Smooth muscle cell (in vitro differentiated cells): ENCODE results near the gene SFMBT2. TPM values are rescaled to one million over a fixed set of nuclear protein-coding genes. Genes with fewer than 3 reads are reported as not detected.

Source experiments
- DNase-seq: peaks from one replicate; lab custom pipeline; 2025; ENCODE audit not compliant: unreplicated experiment; lab: John Stamatoyannopoulos, UW
- H2AFZ ChIP-seq: fragments of 200-600 bp; sonication (generic); 2 replicates; pipeline ENCODE4 v1.6.0; 2016; ENCODE audit warnings: antibody characterized with exemption, low read depth, mild to moderate bottlenecking
- H3F3A ChIP-seq: fragments of 200-600 bp; sonication (generic); 2 replicates; pipeline ENCODE4 v1.6.0; 2017; ENCODE audit warnings: antibody characterized with exemption, low read depth
- H3K27ac ChIP-seq: fragments of 200-600 bp; sonication (generic); 2 replicates; pipeline ENCODE4 v1.5.1; 2016; ENCODE audit warnings: low read depth, mild to moderate bottlenecking
- H3K27me3 ChIP-seq: fragments of 200-600 bp; sonication (generic); 2 replicates; pipeline ENCODE4 v1.6.1; 2016; ENCODE audit warnings: low read depth, mild to moderate bottlenecking
- H3K36me3 ChIP-seq: fragments of 200-600 bp; sonication (generic); 2 replicates; pipeline ENCODE4 v1.5.1; 2016; ENCODE audit warnings: low read depth
- H3K4me1 ChIP-seq: fragments of 200-600 bp; sonication (generic); 2 replicates; pipeline ENCODE4 v1.5.1; 2016; ENCODE audit warnings: low read depth
- H3K4me2 ChIP-seq: fragments of 200-600 bp; sonication (generic); 2 replicates; pipeline ENCODE4 v1.6.0; 2016; ENCODE audit warnings: mild to moderate bottlenecking
- H3K4me3 ChIP-seq: fragments of 200-600 bp; sonication (generic); 2 replicates; pipeline ENCODE4 v1.5.1; 2016; ENCODE audit warnings: mild to moderate bottlenecking
- H3K79me2 ChIP-seq: fragments of 200-600 bp; sonication (generic); 2 replicates; pipeline ENCODE4 v1.6.0; 2016; ENCODE audit warnings: low read depth, mild to moderate bottlenecking
- H3K9ac ChIP-seq: fragments of 200-600 bp; sonication (generic); 2 replicates; pipeline ENCODE4 v1.6.0; 2016; ENCODE audit warnings: low read depth
- H3K9me3 ChIP-seq: fragments of 200-600 bp; sonication (generic); replicated peaks from 2 replicates; pipeline ENCODE4 v1.5.1; 2016; ENCODE audit warnings: low read depth
- H4K20me1 ChIP-seq: fragments of 200-600 bp; sonication (generic); 2 replicates; pipeline ENCODE4 v1.6.0; 2016; ENCODE audit warnings: low read depth
- WGBS: methylation state at CpG from one replicate; pipeline ENCODE4 v1.1.7; 2016; ENCODE audit warnings: low lambda C conversion rate; 5-methylcytosine and 5-hydroxymethylcytosine counted together
- polyA plus RNA-seq: library from polyadenylated mRNA; unstranded; fragments of >200 nt; fragmentation: Nextera tagmentation; extraction: Ambion mirVana; gene quantifications from 2 replicates; pipeline ENCODE4 v1.2.1, GENCODE V29; 2016
- total RNA-seq: library from RNA; depleted of rRNA; stranded (reverse); fragments of >200 nt; gene quantifications from 2 replicates; pipeline ENCODE4 v1.2.3, GENCODE V29; 2014
- TF ChIP-seq, protein P1 (sequence below): fragments of 200-600 bp; sonication (generic); IDR thresholded peaks from 2 replicates; pipeline ENCODE4 v1.5.1; 2017; ENCODE audit warnings: borderline replicate concordance, mild to moderate bottlenecking, antibody characterized with exemption; ENCODE audit not compliant: insufficient read depth, poor library complexity, severe bottlenecking

SFMBT2 gene
- total and polyA plus RNA-seq, 2 experiments from 2014 or later: 0.90 to 1.4 TPM

DNA sequence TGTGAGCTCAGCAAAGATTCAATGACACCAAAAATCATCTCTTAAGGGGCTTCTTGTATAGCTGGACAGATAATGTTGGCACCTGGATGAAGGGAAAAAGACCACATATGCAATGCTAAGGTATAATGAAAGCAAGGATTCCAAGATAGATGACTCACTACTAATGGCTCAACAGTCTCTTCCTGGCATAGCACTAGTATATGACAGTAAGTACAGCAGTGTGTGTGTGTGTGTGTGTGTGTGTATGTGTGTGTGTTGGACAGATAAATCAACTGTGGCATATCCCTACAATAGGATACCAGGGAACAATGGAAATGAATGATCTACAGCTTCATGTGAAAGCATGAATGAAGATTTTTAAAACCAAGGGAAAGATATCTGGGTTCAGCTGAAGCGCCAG, 257.1 kb downstream of the SFMBT2 start:
- DNase-seq: no peak
- H3K9me3 ChIP-seq: no peaks in the 10 kb centered on the region
- H2AFZ ChIP-seq: no peak overlapping the region
- H3K79me2 ChIP-seq: no peaks in the 10 kb centered on the region
- TF ChIP-seq, protein P1, sequence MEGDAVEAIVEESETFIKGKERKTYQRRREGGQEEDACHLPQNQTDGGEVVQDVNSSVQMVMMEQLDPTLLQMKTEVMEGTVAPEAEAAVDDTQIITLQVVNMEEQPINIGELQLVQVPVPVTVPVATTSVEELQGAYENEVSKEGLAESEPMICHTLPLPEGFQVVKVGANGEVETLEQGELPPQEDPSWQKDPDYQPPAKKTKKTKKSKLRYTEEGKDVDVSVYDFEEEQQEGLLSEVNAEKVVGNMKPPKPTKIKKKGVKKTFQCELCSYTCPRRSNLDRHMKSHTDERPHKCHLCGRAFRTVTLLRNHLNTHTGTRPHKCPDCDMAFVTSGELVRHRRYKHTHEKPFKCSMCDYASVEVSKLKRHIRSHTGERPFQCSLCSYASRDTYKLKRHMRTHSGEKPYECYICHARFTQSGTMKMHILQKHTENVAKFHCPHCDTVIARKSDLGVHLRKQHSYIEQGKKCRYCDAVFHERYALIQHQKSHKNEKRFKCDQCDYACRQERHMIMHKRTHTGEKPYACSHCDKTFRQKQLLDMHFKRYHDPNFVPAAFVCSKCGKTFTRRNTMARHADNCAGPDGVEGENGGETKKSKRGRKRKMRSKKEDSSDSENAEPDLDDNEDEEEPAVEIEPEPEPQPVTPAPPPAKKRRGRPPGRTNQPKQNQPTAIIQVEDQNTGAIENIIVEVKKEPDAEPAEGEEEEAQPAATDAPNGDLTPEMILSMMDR: no peak
- no peaks in the 10 kb centered on the region for H3F3A ChIP-seq
- WGBS: 95% methylated on average over 1 of the region's 1 CpG
- H3K27me3 ChIP-seq: peaks cover 33% of the 10 kb centered on the region
- no peaks in the 10 kb centered on the region for H3K36me3 ChIP-seq
- no peaks in the 10 kb centered on the region for H4K20me1 ChIP-seq
- no peak overlapping the region for H3K4me3 ChIP-seq
- no peak overlapping the region for H3K4me2 ChIP-seq
- no peaks in the 10 kb centered on the region for H3K4me1 ChIP-seq
- no peak overlapping the region for H3K9ac ChIP-seq
- H3K27ac ChIP-seq: no peak overlapping the region

DNA sequence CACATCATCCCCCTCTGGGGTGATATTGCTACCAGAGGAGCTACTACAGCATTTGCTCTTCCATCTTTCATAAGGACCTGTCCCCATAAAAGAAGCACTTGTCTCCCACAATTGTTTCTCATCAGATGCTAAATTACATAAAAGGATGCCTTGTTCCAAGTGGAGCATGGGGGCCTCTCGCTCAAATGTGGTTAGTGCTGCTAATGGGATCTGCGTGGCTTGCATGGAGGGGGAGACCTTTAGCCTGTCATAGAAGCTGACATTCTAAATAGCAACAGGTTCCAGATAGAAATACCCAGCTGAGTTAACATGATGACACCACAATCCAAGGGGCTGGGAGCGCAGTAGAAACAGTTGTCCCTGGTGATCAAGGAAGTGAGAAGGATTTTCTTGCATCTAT, 257.9 kb downstream of the SFMBT2 start:
- 96% methylated on average over 3 of the region's 3 CpGs for WGBS
- Histone ChIP-seq H3F3A (no peaks in the 10 kb centered on the region), H4K20me1 (no peaks in the 10 kb centered on the region), H2AFZ (no peak overlapping the region), H3K4me2 (no peak overlapping the region), H3K27ac (no peak overlapping the region), H3K4me1 (no peaks in the 10 kb centered on the region), H3K27me3 (peaks cover 35% of the 10 kb centered on the region), H3K36me3 (no peaks in the 10 kb centered on the region), H3K9me3 (no peaks in the 10 kb centered on the region), H3K79me2 (no peaks in the 10 kb centered on the region), H3K4me3 (no peak overlapping the region), H3K9ac (no peak overlapping the region)
- DNase-seq: no peak
- TF ChIP-seq, protein P1: no peak

DNA sequence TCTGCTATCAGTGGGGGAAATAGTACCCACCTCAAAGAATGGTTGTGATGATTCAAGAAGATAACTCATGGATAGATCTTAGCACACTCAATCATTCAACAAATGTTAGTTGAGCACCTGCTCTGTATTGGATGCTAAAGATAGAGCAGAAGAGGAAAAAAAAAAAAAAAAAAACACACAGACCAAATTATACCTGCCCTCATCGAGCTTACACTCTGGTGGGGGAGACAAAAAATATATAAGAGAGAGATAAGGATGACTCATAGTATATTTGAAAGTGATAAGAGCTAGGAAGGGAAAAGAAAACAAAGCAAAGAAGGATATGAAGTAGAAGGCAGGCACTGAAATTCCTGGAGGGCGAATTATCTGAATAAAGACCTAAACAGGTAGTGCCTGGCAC, 258.5 kb downstream of the SFMBT2 start:
- H3K9ac ChIP-seq: no peak overlapping the region
- DNase-seq: no peak
- H3K4me1 ChIP-seq: no peaks in the 10 kb centered on the region
- H3K27ac ChIP-seq: no peak overlapping the region
- no peak overlapping the region for H2AFZ ChIP-seq
- H3K9me3 ChIP-seq: no peaks in the 10 kb centered on the region
- no peaks in the 10 kb centered on the region for H3K36me3 ChIP-seq
- H3K79me2 ChIP-seq: no peaks in the 10 kb centered on the region
- no peak overlapping the region for H3K4me3 ChIP-seq
- WGBS: 86% methylated on average over 2 of the region's 2 CpGs
- H4K20me1 ChIP-seq: no peaks in the 10 kb centered on the region
- TF ChIP-seq, protein P1: no peak
- H3K4me2 ChIP-seq: no peak overlapping the region
- H3F3A ChIP-seq: no peaks in the 10 kb centered on the region
- H3K27me3 ChIP-seq: peaks cover 38% of the 10 kb centered on the region

DNA sequence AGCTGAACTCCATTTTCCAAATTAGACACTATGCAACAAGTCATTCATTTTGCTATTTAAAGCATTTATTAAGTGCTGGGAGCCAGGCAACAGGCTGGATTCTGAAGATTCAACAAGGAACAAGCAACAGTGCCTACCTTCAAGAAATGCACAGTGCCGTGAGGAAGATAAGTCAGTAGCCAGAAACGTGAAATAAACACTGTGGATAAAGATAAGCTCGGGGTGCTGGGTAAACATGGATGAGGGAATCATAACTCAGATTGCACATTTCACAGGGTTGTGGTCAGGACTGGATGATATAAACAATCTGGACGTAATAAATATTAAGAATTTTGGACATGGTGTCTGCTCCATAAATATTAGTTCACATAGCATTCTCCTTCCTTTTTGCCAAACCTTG, 259.3 kb downstream of the SFMBT2 start:
- Histone ChIP-seq H3K4me3 (no peak overlapping the region), H2AFZ (no peak overlapping the region), H3K4me2 (no peak overlapping the region), H3K9me3 (no peaks in the 10 kb centered on the region), H3K27me3 (peaks cover 46% of the 10 kb centered on the region), H3F3A (no peaks in the 10 kb centered on the region), H3K36me3 (no peaks in the 10 kb centered on the region), H4K20me1 (no peaks in the 10 kb centered on the region), H3K79me2 (no peaks in the 10 kb centered on the region), H3K4me1 (no peaks in the 10 kb centered on the region), H3K27ac (no peak overlapping the region), H3K9ac (no peak overlapping the region)
- no peak for DNase-seq
- TF ChIP-seq, protein P1: no peak
- 47% methylated on average over 4 of the region's 4 CpGs for WGBS
